ENCODE data around the gene DISP2. TPM values are rescaled to one million over a fixed set of nuclear protein-coding genes. Genes with fewer than 3 reads are reported as not detected.

Gene DISP2
- total and polyA plus RNA-seq, 2 of the 8 experiments (the other 6 are each of a cell fraction or from before 2014, with no cell fraction given): 0.45 to 1.2 TPM

DNA sequence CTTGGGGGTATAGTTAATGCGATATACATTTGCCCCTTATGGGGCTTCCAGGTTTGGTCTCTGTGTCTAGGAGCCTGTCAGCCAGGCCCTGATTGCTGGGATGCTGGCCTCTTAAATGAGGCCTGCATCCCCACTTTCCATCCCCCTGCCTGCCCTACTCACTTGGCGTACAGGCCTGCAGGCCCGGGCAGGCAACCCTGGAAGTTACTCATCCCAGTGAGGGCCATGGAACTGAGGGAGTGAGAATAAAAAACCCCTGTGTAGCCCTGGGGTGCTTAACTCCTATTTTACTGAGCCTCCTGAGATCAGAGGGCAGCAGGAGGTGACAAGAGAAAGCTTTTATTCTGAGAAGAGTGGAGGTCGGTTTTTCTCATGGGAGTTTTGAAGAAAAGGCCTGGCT is 2.0 kb downstream of the DISP2 start:
- peaks cover 0 to 2% of the 10 kb centered on the region in 2 experiments for H4K20me1 ChIP-seq (replicated peaks in 1 of 2; ENCODE audit: control insufficient read depth in 1 of 2, insufficient read depth in 2 of 2, low read length in 2 of 2)
- H3K4me3 ChIP-seq (ENCODE audit: extremely low read depth in 1 of 4, insufficient read depth in 2 of 4, low read depth in 3 of 4, low read length in 4 of 4): no peak overlapping the region
- CTCF ChIA-PET (ENCODE audit: partially characterized antibody): interaction anchor here (0.8 to 27.4 kb wide), 3 partner anchors 6 to 59 kb away, joined by 3 to 452 read pairs (median 452); partner anchors contain the start of genes CCDC9B, DISP2 and PHGR1
- TF ChIP-seq SIN3A (conservative IDR thresholded peaks at IDR 0.05 in 1 of 2, IDR thresholded peaks at IDR 0.05 in 1 of 2; ENCODE audit: low read depth in 1 of 2, low read length in 2 of 2) (no peak), SIRT6 (IDR thresholded peaks at IDR 0.05; ENCODE audit: low read length) (no peak), TBP (IDR thresholded peaks at IDR 0.05; ENCODE audit: low read depth, low read length) (no peak), POLR2AphosphoS5 (IDR thresholded peaks at IDR 0.05; ENCODE audit: low read depth, low read length) (no peak), ZNF274 (IDR thresholded peaks at IDR 0.05; ENCODE audit: borderline replicate concordance, extremely low read depth, low read length) (no peak), YY1 (IDR thresholded peaks at IDR 0.05; ENCODE audit: low read depth, low read length) (no peak), BCL11A (IDR thresholded peaks at IDR 0.05; ENCODE audit: low read depth in 2 of 2, low read length in 2 of 2) (no peak)
- TF ChIP-seq, protein P1, sequence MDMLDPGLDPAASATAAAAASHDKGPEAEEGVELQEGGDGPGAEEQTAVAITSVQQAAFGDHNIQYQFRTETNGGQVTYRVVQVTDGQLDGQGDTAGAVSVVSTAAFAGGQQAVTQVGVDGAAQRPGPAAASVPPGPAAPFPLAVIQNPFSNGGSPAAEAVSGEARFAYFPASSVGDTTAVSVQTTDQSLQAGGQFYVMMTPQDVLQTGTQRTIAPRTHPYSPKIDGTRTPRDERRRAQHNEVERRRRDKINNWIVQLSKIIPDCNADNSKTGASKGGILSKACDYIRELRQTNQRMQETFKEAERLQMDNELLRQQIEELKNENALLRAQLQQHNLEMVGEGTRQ (IDR thresholded peaks at IDR 0.05; ENCODE audit: low read length): no peak
- TF ChIP-seq, protein P2, sequence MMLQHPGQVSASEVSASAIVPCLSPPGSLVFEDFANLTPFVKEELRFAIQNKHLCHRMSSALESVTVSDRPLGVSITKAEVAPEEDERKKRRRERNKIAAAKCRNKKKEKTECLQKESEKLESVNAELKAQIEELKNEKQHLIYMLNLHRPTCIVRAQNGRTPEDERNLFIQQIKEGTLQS (IDR thresholded peaks at IDR 0.05; ENCODE audit: insufficient read depth, low read depth, low read length): no peak
- TF ChIP-seq, protein P3, sequence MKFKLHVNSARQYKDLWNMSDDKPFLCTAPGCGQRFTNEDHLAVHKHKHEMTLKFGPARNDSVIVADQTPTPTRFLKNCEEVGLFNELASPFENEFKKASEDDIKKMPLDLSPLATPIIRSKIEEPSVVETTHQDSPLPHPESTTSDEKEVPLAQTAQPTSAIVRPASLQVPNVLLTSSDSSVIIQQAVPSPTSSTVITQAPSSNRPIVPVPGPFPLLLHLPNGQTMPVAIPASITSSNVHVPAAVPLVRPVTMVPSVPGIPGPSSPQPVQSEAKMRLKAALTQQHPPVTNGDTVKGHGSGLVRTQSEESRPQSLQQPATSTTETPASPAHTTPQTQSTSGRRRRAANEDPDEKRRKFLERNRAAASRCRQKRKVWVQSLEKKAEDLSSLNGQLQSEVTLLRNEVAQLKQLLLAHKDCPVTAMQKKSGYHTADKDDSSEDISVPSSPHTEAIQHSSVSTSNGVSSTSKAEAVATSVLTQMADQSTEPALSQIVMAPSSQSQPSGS (IDR thresholded peaks at IDR 0.05; ENCODE audit: low read length): no peak

More for the DNA sequence above, 2.0 kb downstream of the DISP2 start:
- Histone ChIP-seq H2AK5ac (ENCODE audit: low read depth, low read length) (no peak overlapping the region), H3K23ac (ENCODE audit: insufficient read length) (no peak overlapping the region), H3K79me1 (ENCODE audit: low read depth, low read length) (no peaks in the 10 kb centered on the region), H3K9ac (replicated peaks in 1 of 4; ENCODE audit: extremely low read depth in 1 of 4, low read depth in 3 of 4, low read length in 3 of 4) (no peak overlapping the region), H3K36me3 (ENCODE audit: control insufficient read depth in 2 of 4, insufficient read depth in 4 of 4, low read length in 3 of 4) (no peaks in the 10 kb centered on the region), H2BK20ac (ENCODE audit: low read length) (no peak overlapping the region), H2BK5ac (ENCODE audit: low read depth, low read length) (no peak overlapping the region), H4K8ac (ENCODE audit: extremely low read depth, insufficient read depth, low read length) (no peak overlapping the region), H3K9me3 (ENCODE audit: insufficient read depth in 2 of 2, low read depth in 1 of 2, low read length in 1 of 2) (no peaks in the 10 kb centered on the region), H3K56ac (replicated peaks; ENCODE audit: insufficient read length, low read depth, low read length) (no peak overlapping the region), H3K14ac (ENCODE audit: insufficient read length) (no peak overlapping the region), H3K4ac (replicated peaks; ENCODE audit: insufficient read length, low read depth, low read length) (no peak overlapping the region), H2BK120ac (replicated peaks; ENCODE audit: low read depth, low read length) (no peak overlapping the region), H2BK12ac (ENCODE audit: low read depth, low read length) (no peak overlapping the region), H3K4me1 (replicated peaks in 1 of 4; ENCODE audit: control insufficient read depth in 3 of 4, insufficient read depth in 4 of 4, low read length in 3 of 4) (peaks cover 0 to 10% (median 7%) of the 10 kb centered on the region in 4 experiments; a peak in 6 of 7 replicates), H3K23me2 (ENCODE audit: low read depth, low read length) (peaks cover 9% of the 10 kb centered on the region), H3K27me3 (replicated peaks in 1 of 4; ENCODE audit: control insufficient read depth in 3 of 4, extremely low read depth in 1 of 4, insufficient read depth in 3 of 4, low read length in 3 of 4) (peaks cover 0 to 18% (median 7%) of the 10 kb centered on the region in 4 experiments; a peak in 3 of 7 replicates), H2AFZ (ENCODE audit: low read length) (no peak overlapping the region), H4K5ac (ENCODE audit: insufficient read length, low read depth, low read length) (no peak overlapping the region), H3K27ac (ENCODE audit: low read depth, low read length) (no peak overlapping the region), H3K79me2 (ENCODE audit: control insufficient read depth in 1 of 2, insufficient read depth in 2 of 2, low read length in 2 of 2) (no peaks in the 10 kb centered on the region), H4K91ac (replicated peaks; ENCODE audit: insufficient read length, low read length) (no peak overlapping the region), H3K4me2 (ENCODE audit: insufficient read depth in 1 of 2, low read depth in 2 of 2, low read length in 2 of 2) (no peak overlapping the region), H3K18ac (ENCODE audit: extremely low read depth, low read length) (no peak overlapping the region), H2BK15ac (ENCODE audit: low read length) (no peak overlapping the region)
- FAIRE-seq (no peak), DNase-seq (ENCODE audit: low read depth in 1 of 2, low spot score in 2 of 2) (no peak)
- POLR2A ChIA-PET (ENCODE audit: partially characterized antibody): interaction anchor here (1.6 kb wide), 2 partner anchors 19 to 51 kb away, joined by 3 to 5 read pairs; partner anchors contain the start of gene CCDC9B
- 83% methylated on average over 4 of the region's 4 CpGs; no CpG with 5 or more reads in 1 of the 2 experiments for WGBS, 2 experiments (ENCODE audit: extremely low coverage in 1 of 2, insufficient coverage in 1 of 2, insufficient read length in 1 of 2, insufficient replicate concordance in 2 of 2, low coverage in 1 of 2, low lambda C conversion rate in 2 of 2, missing lambda C conversion rate in 1 of 2)

Data from H1 (cell line).